HG03103 (cell line): Measurements from ENCODE around the gene ARPC2.

Source experiments
- ATAC-seq: cut with Tn5 transposase; IDR thresholded peaks from one replicate; pipeline ENCODE4 v1.9.1; 2021; ENCODE audit warnings: low read depth; ENCODE audit not compliant: unreplicated experiment

ARPC2 gene

DNA sequence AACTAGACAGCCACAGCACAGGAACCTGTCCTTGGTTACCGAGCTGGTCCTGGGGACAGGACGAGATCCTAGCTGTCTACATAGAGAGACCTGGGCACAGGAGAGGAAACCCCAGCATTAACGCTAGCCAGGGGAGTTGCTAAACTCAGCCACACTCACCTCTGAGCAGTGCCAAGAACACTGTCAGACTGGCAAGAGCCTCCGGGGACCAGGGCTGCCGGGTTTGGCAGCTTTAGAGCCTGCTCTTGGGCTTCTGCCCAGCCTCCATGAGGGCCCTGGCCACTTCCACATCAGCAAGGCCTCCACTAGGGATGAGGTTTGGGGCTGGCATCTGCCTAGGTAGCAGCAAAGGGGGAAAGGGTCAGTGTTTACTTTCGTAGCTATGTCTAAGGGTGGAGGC, 68.6 kb downstream of the ARPC2 start:
- ATAC-seq = no peak

DNA sequence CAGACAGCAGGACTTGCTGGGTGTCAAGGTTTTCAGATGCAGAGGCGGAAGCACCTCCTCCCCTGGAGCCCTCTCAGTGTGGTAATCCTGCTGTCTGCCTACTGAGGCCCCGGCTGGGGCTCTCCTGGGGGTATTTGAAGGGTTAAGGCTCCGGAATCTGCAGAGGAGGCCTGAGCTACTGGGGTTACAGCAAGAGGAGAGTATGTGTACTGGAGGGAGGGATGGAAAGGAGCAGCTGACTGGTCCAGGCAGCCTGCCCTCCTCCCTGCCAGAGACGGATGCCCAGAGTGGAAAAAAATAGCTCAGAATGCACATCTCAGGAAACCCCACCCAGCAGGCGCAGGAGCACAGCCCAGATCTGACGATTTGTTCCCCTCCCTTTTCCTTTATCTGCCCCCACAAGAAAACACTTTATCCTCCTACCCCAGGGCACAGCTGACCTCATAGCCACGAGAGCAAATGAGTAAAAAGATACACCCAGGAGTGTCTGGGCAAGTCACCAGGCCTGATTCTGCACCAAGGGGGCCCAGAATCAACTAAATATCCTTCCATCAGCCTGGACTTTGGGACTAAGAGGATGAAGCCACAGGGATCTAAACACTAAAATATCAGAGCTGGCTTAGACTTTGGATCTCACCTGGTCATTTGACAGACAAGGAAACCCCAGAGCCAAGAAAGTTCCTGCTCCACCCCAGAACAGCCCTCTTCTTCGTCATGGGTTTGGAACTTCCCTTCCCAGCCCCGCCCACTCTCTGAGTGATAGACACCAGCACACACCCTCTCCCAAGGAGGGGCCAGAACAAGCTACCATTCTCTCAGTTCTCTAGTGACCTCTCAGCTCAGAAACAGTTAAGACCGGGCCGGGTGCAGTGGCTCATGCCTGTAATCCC, 69.8 kb downstream of the ARPC2 start:
- peak; percentile 53 for ATAC-seq

GRCh38 chr2:218289639-218290315, 72.8 kb downstream of the ARPC2 start:
- ATAC-seq = no peak

- peak; percentile 40 for ATAC-seq
Measured at GRCh38 chr2:218290316-218291261, 73.6 kb downstream of the ARPC2 start.

GRCh38 chr2:218291318-218292047, 74.5 kb downstream of the ARPC2 start:
- no peak for ATAC-seq

GRCh38 chr2:218292048-218293014, 75.3 kb downstream of the ARPC2 start, which contains the start of gene TMBIM1:
TSS of gene TMBIM1 (minus strand) at chr2:218292503. CDS start at chr2:218282141, 10,362 bp downstream.
- ATAC-seq = peak; percentile 74

DNA sequence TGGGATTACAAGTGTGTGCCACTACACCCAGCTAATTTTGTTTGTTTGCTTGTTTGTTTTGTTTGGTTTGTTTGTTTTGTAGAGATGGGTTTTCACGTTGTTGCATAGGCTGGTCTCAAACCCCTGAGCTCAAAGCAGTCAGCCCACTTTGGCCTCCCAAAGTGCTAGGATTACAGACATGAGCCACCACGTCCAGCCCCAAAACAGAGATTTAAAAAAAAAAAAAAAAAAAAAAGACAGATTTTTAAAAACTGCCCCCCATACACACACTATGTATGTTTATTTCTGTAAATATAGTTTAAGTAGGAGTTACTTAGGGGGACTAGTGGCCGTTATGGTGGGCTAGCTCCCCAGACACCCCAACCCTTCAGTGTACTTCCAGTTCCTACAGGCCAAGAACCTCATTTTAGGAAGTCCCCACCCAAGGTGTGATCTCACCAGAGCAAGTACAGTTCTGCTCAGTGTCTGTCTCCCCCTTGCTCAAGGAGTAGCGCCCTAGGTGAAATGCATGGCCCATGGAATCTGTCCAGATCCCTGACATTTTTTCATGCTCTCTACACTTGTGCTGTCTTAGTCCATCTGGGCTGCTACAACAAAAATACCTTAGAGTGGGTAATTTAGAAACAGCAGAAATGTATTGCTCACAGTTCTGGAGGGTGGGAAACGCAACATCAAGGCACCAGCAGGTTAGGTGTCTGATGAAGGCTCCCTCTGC, 76.9 kb downstream of the ARPC2 start:
- no peak for ATAC-seq

DNA sequence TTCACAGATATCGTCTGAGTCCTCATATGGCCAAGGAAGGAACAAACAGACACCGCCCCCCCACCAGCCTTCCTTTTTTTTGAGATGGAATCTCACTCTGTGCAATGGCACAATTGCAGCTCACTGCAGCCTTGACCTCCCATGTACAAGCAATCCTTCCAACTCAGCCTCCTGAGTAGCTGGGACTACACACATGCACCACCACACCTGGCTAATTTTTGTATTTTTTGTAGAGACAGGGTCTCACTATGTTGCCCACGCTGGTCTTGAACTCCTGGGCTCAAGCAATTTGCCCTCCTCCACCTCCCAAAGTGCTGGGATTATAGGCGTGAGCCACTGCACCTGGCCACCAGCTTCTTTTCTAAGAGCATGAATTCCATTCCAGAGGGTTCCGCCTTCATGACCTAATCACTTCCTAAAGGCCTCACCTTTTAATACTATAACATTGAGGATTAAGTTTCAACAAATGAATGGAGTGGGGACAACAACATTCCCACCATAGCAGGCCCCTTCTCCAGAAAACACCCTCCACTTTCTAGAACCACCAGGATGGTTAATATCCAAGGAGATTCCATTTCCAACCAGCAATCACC, 77.5 kb downstream of the ARPC2 start:
- ATAC-seq = no peak

DNA sequence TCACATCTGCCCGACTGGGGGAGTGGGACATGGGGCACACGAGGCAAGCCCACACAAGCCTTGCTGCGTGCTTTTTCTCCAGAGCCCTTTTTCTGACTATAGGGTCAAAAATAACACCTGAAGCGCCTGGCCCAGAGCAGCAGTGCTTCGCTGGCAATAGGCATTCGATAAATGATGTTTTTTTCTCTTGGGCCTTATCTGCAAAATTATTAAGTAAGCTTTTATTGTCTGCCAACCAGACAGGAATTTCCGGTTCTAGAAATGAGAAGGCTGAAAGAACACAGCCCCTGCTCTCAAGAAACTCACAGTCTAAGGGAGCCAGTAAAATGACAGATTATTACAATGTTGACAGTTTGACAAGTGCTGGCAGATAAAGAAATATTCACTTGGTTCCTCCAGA, 78.0 kb downstream of the ARPC2 start:
- ATAC-seq = no peak

DNA sequence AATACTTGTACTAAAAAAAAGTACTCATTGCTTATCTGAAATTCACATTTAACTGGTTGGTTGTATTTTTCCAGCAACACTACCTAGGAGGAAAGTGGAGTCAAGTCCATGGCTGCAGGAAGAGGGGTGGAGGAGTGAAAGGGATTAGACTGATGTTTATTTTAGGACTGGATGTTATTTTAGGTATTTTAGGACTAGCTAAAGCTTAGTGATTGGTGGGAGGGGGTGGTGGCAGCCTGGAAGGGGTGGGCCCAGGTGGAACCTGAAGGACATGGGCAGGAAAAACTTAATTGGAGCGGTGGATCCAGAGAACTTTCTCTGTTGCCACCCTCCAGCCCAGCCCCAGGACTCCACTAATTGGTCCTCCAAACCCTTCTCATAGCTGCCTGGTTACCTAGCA, 79.2 kb downstream of the ARPC2 start:
- ATAC-seq = no peak

GRCh38 chr2:218296847-218297246, 79.9 kb downstream of the ARPC2 start:
- ATAC-seq = no peak

DNA sequence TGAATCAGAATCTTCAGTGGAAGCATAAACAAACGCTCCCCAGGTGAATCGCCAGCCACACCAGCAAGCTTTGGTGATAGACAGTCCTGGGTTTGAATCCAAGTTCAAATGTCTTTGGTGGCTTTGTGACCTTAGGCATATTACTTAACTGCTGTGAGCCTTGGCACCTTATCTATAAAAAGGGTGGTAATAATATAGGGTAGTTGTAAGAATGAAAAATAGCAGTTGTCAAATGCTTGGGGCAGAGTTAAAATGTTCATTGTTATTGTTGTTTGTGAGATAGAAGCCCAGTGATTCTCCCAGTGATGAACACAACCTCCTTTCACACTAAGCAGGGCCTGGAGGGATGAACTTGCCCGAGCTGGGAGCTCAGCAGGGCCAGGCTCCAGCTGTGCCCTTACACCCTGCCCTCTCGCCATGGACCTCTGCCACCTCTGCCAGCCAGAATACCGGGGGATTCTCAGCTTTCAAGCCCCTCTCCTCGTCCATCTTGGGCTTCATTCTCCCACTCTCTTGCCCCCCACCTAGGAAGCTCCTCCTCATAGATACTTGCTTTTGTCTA, 81.4 kb downstream of the ARPC2 start:
- ATAC-seq = no peak

- no peak for ATAC-seq
Measured at GRCh38 chr2:218300141-218300540, 83.2 kb downstream of the ARPC2 start.

DNA sequence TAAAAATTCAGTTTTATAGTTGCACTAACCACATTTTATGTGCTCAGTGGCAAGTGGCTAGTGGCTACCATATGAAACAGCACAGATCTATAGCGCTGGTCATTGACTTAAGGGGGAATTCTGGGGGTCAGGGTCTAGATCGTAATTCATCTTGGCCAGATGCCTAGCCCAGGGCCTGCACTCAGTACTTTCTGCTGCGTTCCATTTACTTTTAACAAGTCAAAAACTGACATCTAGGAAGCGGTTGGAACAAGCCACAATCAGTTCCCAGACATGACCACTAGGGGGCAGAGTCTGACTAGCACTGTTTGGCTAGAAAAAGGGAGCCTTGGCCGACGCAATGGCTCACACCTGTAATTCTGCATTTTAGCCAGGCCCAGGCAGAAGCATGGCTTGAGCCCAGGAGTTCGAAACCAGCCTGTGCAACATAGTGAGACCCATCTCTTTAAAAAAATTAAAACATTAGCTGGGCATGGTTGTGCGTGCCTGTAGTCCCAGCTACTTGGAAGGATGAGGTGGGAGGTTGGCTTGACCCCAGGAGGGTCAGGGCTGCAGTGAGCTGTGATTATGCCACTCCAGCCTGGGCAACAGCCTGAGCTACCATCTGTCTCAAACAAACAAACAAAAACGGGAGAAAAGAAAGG, 84.3 kb downstream of the ARPC2 start:
- peak; percentile 86 for ATAC-seq
